GM06990 (cell line): ENCODE data around the gene MYH11.

Source experiments
- DNase-seq: peaks from one replicate; pipeline ENCODE4 v3.0.0-alpha.2; 2011; ENCODE audit not compliant: insufficient read length; ENCODE audit errors: extremely low read depth
- H3K27me3 ChIP-seq: replicated peaks from 2 replicates; pipeline ENCODE4 v1.6.0; 2011; ENCODE audit warnings: low read length; ENCODE audit not compliant: control insufficient read depth, insufficient read depth
- H3K36me3 ChIP-seq: 2 replicates; pipeline ENCODE4 v1.5.1; 2011; ENCODE audit warnings: low read length; ENCODE audit not compliant: control insufficient read depth, insufficient read depth
- H3K4me3 ChIP-seq: replicated peaks from 2 replicates; pipeline ENCODE4 v1.5.1; 2011; ENCODE audit warnings: low read depth, mild to moderate bottlenecking, control low read depth, low read length
- TF ChIP-seq, protein P1 (sequence below): IDR thresholded peaks from 2 replicates; pipeline ENCODE4 v1.5.1; 2011; ENCODE audit warnings: low read length, control low read depth, mild to moderate bottlenecking, inconsistent platforms; ENCODE audit not compliant: insufficient read depth, poor library complexity, severe bottlenecking

Gene MYH11

GRCh38 chr16:15803618-15804017, 53.2 kb downstream of the MYH11 start:
- TF ChIP-seq, protein P1, sequence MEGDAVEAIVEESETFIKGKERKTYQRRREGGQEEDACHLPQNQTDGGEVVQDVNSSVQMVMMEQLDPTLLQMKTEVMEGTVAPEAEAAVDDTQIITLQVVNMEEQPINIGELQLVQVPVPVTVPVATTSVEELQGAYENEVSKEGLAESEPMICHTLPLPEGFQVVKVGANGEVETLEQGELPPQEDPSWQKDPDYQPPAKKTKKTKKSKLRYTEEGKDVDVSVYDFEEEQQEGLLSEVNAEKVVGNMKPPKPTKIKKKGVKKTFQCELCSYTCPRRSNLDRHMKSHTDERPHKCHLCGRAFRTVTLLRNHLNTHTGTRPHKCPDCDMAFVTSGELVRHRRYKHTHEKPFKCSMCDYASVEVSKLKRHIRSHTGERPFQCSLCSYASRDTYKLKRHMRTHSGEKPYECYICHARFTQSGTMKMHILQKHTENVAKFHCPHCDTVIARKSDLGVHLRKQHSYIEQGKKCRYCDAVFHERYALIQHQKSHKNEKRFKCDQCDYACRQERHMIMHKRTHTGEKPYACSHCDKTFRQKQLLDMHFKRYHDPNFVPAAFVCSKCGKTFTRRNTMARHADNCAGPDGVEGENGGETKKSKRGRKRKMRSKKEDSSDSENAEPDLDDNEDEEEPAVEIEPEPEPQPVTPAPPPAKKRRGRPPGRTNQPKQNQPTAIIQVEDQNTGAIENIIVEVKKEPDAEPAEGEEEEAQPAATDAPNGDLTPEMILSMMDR = no peak
- no peaks in the 10 kb centered on the region for H3K27me3 ChIP-seq
- H3K36me3 ChIP-seq = no peaks in the 10 kb centered on the region
- no peak overlapping the region for H3K4me3 ChIP-seq
- no peak for DNase-seq

DNA sequence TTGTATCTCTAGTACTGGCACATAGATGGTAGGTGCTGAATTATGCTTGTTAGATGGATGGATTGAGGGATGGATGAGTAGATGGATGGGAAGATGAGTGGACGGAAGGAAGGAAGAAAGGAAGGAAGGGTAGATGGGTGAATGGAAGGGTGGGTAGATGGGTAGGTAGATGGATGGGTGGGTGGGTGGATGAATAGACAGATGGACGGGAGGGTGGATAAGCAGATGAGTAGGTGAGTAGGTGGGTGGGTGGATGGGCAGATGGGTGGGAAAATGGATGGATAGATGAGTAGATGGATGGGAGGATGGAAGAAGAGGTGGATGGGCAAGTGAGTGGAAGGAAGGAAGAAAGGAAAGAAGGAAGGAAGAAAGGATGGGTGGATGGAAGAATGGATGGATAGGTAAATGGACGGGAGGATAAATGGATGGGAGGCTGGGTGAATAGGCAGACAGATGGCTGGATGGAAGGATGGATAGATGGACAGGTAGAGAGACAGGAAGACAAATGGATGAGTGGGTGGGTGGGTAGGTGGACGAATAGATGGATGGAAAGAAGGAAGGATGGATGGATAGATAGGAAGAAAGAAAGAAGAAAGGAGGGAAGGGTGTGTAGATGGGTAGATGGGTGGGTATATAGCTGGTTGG, 56.9 kb downstream of the MYH11 start:
- Histone ChIP-seq H3K36me3 (no peaks in the 10 kb centered on the region), H3K27me3 (peaks cover 2% of the 10 kb centered on the region), H3K4me3 (no peak overlapping the region)
- no peak for DNase-seq
- TF ChIP-seq, protein P1 = no peak

GRCh38 chr16:15798671-15799070, 58.2 kb downstream of the MYH11 start:
- peaks cover 2% of the 10 kb centered on the region for H3K27me3 ChIP-seq
- H3K4me3 ChIP-seq = no peak overlapping the region
- no peaks in the 10 kb centered on the region for H3K36me3 ChIP-seq
- TF ChIP-seq, protein P1 = no peak
- DNase-seq = no peak

- DNase-seq = no peak
- TF ChIP-seq, protein P1 = no peak
- Histone ChIP-seq H3K4me3 (no peak overlapping the region), H3K36me3 (no peaks in the 10 kb centered on the region), H3K27me3 (peaks cover 2% of the 10 kb centered on the region)
Observed at GRCh38 chr16:15796885-15797284, 59.9 kb downstream of the MYH11 start.

GRCh38 chr16:15795615-15796014, 61.2 kb downstream of the MYH11 start:
- no peak for DNase-seq
- Histone ChIP-seq H3K36me3 (no peaks in the 10 kb centered on the region), H3K4me3 (no peak overlapping the region), H3K27me3 (peaks cover 2% of the 10 kb centered on the region)
- TF ChIP-seq, protein P1 = no peak

DNA sequence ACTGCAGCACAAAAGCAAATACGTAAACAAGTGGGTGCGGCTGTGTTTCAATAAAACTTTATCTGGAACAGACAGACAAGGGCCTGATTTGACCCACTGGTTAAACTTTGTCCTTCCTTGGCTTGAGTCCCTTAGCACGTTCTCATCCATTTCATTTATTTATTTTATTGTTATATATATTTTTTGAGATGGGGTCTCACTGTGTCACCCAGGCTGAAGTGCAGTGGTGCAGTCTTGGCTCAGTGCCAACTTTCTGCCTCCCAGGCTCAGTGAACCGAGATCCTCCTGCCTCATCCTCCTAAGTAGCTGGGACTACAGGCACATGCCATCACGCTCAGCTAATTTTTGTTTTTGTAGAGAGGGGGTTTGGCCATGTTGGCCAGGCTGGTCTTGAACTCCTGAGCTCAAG, 64.3 kb downstream of the MYH11 start:
- TF ChIP-seq, protein P1 = no peak
- DNase-seq = no peak
- Histone ChIP-seq H3K36me3 (no peaks in the 10 kb centered on the region), H3K27me3 (peaks cover 2% of the 10 kb centered on the region), H3K4me3 (no peak overlapping the region)
